NCI-H2196 (cell line): ENCODE measurements around the gene CLSTN2.
A peak's percentile ranks its signal among the peaks of the same experiment; 100 is the strongest.

ENCODE experiments used
- DNase-seq: peaks from one replicate; lab custom pipeline; 2025; ENCODE audit not compliant: unreplicated experiment; lab: John Stamatoyannopoulos, UW

The CLSTN2 gene

GRCh38 chr3:140091143-140091542 lies 156.2 kb downstream of the CLSTN2 start:
- no peak for DNase-seq

- DNase-seq: no peak
Measured at GRCh38 chr3:140092848-140093536, 158.0 kb downstream of the CLSTN2 start.

GRCh38 chr3:140093742-140094141 lies 158.8 kb downstream of the CLSTN2 start:
- DNase-seq: peak; percentile 18

GRCh38 chr3:140094487-140094886 lies 159.5 kb downstream of the CLSTN2 start:
- no peak for DNase-seq

GRCh38 chr3:140096037-140096436 lies 161.1 kb downstream of the CLSTN2 start:
- DNase-seq: no peak

GRCh38 chr3:140097874-140098635 lies 163.1 kb downstream of the CLSTN2 start:
- no peak for DNase-seq

GRCh38 chr3:140100479-140100878 lies 165.5 kb downstream of the CLSTN2 start:
- no peak for DNase-seq

GRCh38 chr3:140103166-140103565 lies 168.2 kb downstream of the CLSTN2 start:
- DNase-seq: no peak

- DNase-seq: no peak
Measured at GRCh38 chr3:140103986-140104645, 169.1 kb downstream of the CLSTN2 start.

GRCh38 chr3:140113996-140114788 lies 179.2 kb downstream of the CLSTN2 start:
- no peak for DNase-seq

- no peak for DNase-seq
Measured at GRCh38 chr3:140114789-140115080, 179.8 kb downstream of the CLSTN2 start.

GRCh38 chr3:140117096-140117526 lies 182.1 kb downstream of the CLSTN2 start:
- no peak for DNase-seq

GRCh38 chr3:140122183-140122582 lies 187.2 kb downstream of the CLSTN2 start:
- no peak for DNase-seq

- DNase-seq: no peak
Measured at GRCh38 chr3:140128217-140128616, 193.2 kb downstream of the CLSTN2 start.

- peak; percentile 20 for DNase-seq
Measured at GRCh38 chr3:140128631-140129030, 193.6 kb downstream of the CLSTN2 start.

- DNase-seq: no peak
Measured at GRCh38 chr3:140129768-140130284, 194.8 kb downstream of the CLSTN2 start.

- no peak for DNase-seq
Measured at GRCh38 chr3:140131895-140132294, 196.9 kb downstream of the CLSTN2 start.

GRCh38 chr3:140134231-140134965 lies 199.4 kb downstream of the CLSTN2 start:
- no peak for DNase-seq

- DNase-seq: no peak
Measured at GRCh38 chr3:140135461-140135860, 200.5 kb downstream of the CLSTN2 start.

- no peak for DNase-seq
Measured at GRCh38 chr3:140143367-140144069, 208.5 kb downstream of the CLSTN2 start.
